HG03060 (cell line): Measurements from ENCODE around the gene C2CD3.

ENCODE experiments used
- ATAC-seq: cut with Tn5 transposase; IDR thresholded peaks from one replicate; pipeline ENCODE4 v1.9.1; 2021; ENCODE audit warnings: low read depth, moderate number of reproducible peaks; ENCODE audit not compliant: unreplicated experiment

The C2CD3 gene, protein sequence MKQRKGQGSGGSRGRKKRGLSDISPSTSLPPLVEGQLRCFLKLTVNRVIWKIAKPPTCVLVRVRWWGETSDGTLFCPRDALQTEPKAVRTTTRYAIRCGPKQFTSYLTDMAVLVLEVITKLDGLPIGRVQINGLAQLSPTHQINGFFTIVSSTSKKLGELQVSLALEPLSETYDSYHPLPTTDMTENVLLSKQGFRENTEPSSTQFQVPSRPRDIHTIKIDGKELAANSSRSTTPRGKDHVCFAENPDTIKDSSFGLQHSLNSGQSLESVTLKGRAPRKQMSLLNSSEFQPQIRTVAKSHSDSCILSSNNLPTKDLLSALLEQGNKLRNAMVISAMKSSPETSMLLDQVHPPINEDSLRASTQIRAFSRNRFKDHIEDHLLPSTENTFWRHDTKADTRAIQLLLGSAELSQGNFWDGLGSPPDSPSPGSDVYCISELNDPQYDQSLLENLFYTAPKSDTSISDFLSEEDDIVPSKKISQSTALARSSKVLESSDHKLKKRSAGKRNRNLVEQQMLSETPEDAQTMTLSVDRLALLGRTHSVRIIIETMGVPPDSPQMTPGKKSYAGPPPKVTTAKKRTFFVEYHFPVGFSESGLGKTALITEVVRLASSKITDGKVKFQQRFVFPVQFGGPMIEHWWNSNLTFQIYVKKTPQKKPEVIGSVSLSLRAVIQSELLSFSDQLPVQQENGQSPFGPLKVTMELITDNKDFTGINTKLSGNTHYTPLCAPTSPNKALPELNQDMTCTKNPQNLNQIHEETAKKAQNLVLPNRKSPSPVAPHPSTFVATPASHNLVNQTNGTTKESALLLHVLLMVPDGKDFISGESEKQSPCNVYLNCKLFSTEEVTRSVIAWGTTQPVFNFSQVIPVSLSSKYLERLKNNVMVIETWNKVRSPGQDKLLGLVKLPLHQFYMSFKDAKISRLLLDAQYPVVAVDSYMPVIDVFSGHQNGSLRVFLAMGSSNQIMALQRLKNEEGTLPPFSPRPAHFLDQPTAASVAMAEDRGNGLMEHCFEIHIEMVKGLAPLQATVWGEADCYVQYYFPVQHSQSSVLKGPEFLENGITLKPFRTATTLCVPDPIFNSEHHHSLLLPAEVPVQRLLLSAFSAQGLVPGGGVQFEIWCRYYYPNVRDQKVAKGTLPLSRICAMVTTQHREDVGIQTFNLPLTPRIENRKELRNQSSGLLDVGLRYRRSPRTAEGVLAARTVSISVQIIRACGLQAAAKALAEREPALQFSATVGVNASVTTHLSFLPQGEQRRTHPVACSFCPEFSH (N-terminal part only)

GRCh38 chr11:74170694-74171629 is at the start of gene C2CD3, which contains the start of gene PPME1:
Gene C2CD3, minus strand, starts transcription at chr11:74171002. Its CDS starts 210 bp downstream, at chr11:74170792.
Gene PPME1, plus strand, starts transcription at chr11:74171289. Its CDS starts 133 bp downstream, at chr11:74171422.
- peak; percentile 97 for ATAC-seq

GRCh38 chr11:74220376-74220775 is 49.6 kb upstream of the C2CD3 start:
- ATAC-seq: no peak

GRCh38 chr11:74212533-74212932 is 41.7 kb upstream of the C2CD3 start:
- ATAC-seq: no peak

- no peak for ATAC-seq
These were observed 37.7 kb upstream of the C2CD3 start for GRCh38 chr11:74208507-74208906.

- no peak for ATAC-seq
These were observed 35.9 kb upstream of the C2CD3 start for GRCh38 chr11:74206746-74207145.

GRCh38 chr11:74205181-74205580 is 34.4 kb upstream of the C2CD3 start:
- ATAC-seq: no peak

DNA sequence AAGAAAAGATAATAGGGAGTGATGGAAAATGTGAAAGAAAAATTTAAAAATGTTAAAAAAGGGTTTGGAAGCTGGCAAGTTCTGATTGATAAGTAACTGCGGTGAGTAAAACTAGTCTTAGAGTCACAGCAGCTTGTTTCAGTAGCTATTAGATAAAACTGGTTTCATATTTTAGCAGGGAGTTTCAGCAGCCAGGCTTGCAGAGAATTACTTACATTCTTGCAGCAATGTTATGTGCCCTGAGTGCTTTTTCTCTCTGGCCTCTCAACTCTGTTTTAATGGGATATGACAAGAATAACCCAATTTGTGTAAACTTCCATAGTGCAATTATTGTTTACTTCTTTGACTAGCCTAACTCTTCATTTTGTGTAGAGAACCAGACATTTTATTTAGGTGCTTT is 33.9 kb upstream of the C2CD3 start:
- ATAC-seq: no peak

DNA sequence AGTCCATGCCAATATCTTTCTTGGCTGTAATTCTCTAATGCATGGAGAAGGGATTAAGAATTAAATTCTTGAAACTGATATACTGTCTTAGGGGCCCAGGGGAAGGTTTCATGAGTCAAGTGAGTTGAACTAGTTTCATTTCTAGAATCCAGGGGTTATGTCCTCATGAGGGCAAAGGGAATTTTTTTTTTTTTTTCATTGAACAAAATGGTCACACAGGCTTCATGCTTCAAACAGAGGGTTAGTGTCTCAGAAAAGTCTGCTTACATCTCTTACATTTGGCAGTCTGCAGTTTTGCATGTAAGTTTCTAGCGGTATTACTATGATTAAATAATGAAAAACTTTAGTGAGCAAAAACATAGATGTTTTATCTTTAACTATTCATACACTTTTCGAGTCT is 33.2 kb upstream of the C2CD3 start:
- ATAC-seq: no peak

DNA sequence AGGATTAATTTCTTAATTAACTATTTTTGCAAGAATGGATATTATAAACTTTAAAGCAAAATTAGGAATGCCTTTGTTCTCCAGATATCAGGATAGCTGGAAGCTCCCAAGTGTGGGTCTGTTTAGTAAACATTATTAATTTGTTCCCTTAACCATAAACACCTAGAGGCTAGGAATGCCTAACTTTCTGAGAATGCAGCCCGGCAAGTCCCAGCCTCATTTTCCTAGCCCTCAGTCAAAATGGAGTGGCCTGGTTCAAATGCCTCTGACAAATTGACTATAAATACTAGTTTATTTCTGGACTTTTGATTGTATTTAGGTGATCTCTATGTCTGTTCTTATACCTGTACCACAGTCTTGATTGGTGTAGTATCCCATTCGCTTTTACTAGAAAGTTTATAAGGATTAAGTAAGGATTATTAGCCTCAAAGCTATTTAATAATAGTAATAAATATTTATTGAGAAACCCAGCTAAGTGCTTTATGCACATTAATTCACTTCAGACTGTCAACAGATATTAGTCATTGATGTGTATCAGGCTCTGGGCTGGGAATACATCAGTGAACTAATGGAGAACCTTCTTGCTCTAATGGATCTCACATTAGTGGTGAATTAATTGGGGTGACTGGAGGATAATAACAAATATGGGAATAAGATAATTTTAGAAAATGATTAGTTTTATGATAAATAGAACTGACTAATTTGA is 26.1 kb upstream of the C2CD3 start:
- ATAC-seq: no peak

- no peak for ATAC-seq
These were observed 25.0 kb upstream of the C2CD3 start for GRCh38 chr11:74195828-74196227.

GRCh38 chr11:74185695-74186094 is 14.9 kb upstream of the C2CD3 start:
- ATAC-seq: no peak

- no peak for ATAC-seq
These were observed 14.5 kb upstream of the C2CD3 start for GRCh38 chr11:74185285-74185684.

- no peak for ATAC-seq
These were observed 11.8 kb upstream of the C2CD3 start for GRCh38 chr11:74182635-74183034.

DNA sequence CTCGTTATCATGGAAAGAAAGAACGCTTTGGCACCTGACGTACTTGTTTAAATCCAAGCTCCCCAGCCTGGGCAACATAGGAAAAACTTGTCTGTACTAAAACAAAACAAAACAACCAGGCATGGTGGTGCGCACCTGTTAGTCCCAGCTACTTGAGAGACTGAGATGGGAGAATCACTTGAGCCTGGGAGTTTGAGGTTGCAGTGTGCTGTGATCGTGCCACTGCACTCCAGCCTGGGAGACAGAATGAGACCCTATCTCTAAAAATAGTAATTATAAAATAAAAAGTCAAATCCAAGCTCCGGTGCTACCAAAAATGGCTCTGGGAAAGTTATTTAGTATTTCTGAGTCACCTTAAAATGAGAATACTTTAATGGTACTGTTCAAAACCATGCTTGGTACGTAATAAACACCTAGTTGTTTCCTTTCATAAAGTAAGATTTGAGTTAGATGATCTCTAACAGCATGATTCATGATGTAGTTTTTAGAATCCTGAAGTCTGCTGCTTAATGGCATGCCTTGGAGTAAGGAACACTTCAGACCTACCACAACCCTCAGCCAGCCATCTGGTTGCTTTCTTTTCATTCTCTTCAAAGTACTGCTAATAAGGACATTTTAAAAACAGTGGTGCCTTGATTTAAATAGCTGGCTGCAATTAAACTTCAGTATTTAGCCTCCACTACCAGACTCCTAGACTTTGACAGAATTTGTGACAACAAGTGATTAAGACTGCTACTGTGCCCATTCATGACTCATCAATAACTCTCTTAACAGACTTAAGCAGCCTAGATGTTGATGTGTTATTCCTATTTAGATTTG is 8.6 kb upstream of the C2CD3 start:
- no peak for ATAC-seq

GRCh38 chr11:74175920-74176319 is 5.1 kb upstream of the C2CD3 start:
- no peak for ATAC-seq

GRCh38 chr11:74171997-74172396 is 1.2 kb upstream of the C2CD3 start:
- no peak for ATAC-seq

DNA sequence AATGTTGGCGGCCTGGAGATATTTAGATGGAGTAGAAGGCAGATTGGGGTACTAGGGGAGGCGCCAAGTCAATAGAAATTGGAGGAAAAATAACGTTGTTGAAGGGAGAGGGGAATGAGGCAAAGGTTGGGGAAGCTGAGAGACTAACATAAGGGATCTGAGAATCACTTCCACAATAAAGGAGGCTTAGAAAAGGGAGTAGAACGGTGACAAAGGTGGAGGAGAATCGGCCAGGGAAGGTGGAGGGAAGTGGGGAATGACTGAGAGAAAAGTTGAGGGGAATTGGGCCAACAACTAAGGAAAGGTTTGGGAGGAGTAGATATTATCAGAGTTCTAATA is 797 bp upstream of the C2CD3 start:
- no peak for ATAC-seq

DNA sequence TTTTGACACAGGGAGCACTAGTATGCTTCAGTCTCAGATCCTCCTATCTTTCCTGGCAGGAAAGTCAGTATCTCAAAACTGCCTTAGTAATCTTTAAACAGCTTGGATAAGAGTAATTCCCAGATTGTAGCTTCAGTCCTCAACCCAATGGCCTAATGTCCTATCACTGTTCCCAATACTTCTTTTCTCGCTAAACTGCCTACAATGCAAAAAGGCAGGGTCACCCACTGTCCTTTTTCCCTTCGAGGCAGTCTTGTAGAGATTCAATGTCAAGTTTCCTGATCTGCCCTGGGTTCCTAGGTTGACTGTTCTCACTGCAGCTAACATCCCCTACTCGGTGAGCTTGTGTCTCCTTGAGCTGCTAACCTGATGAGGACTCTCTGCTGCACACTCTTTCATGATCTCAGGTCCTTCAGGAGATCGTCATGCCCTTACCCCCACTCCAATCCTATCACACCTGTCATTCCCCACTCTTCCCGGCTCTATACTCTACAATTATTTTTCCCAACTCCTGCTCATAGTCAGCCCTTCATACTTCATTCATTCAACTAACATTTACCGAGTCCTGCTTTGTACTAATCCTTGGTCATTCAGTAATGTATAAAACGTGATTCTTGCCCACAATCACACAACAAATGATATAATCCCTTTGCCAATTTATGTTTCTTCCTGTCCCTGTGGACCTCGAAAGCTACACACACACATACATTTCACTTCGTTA is 904 bp downstream of the C2CD3 start:
- ATAC-seq: no peak
